K562 (cell line): ENCODE measurements around the gene EIF2S2. TPM values are rescaled to one million over a fixed set of nuclear protein-coding genes. Genes with fewer than 3 reads are reported as not detected.

Experiments used
- CC2D1A ChIP-seq: fragments of 450-650 bp; IDR thresholded peaks from 2 replicates; pipeline ENCODE4 v1.6.1; 2017; ENCODE audit warnings: mild to moderate bottlenecking
- CCAR2 ChIP-seq: fragments of 200-400 bp; formaldehyde crosslinking; IDR thresholded peaks from 2 replicates; pipeline ENCODE4 v1.6.1; 2017; ENCODE audit warnings: mild to moderate bottlenecking, low read depth, low read length
- CXXC5 ChIP-seq: fragments of 250-450 bp; sonication (Bioruptor Pico); IDR thresholded peaks from 2 replicates; pipeline ENCODE4 v1.8.0; 2022; ENCODE audit warnings: inconsistent platforms, mild to moderate bottlenecking, moderate library complexity
- ELF4 ChIP-seq: fragments of 450-650 bp; formaldehyde crosslinking; IDR thresholded peaks from 2 replicates; pipeline ENCODE4 v1.4.0; 2022; ENCODE audit warnings: missing genetic modification characterization
- FOXA3 ChIP-seq, 2 experiments: fragments of 450-650 bp in 1 of 2; sonication (generic) in 1 of 2; formaldehyde crosslinking; IDR thresholded peaks in 1 of 2; conservative IDR thresholded peaks in 1 of 2; 2 replicates each; pipeline versions ENCODE4 v1.4.0 to v1.8.0; 2020 to 2022; ENCODE audit warnings: mild to moderate bottlenecking in 2 of 2, missing genetic modification reagents in 1 of 2
- FOXJ3 ChIP-seq: sonication (generic); formaldehyde crosslinking; IDR thresholded peaks from 2 replicates; pipeline ENCODE4 v1.4.0; 2020; ENCODE audit warnings: mild to moderate bottlenecking, missing genetic modification reagents
- MYNN ChIP-seq, 2 experiments: sonication (generic); formaldehyde crosslinking in 1 of 2; IDR thresholded peaks; 2 replicates each; pipeline versions ENCODE4 v1.5.0 to v1.6.1; 2016 to 2020; ENCODE audit warnings: antibody characterized with exemption in 1 of 2, missing genetic modification reagents in 1 of 2
- POLR2B ChIP-seq: fragments of 450-650 bp; IDR thresholded peaks from 2 replicates; pipeline ENCODE4 v1.6.1; 2018; ENCODE audit warnings: low read depth; ENCODE audit not compliant: partially characterized antibody
- PRMT5 ChIP-seq: sonication (generic); formaldehyde crosslinking; IDR thresholded peaks from 2 replicates; pipeline ENCODE4 v1.5.0; 2020; ENCODE audit warnings: missing genetic modification reagents
- RBM14 ChIP-seq: fragments of 200-400 bp; formaldehyde crosslinking; IDR thresholded peaks from 2 replicates; pipeline ENCODE4 v1.6.1; 2018; ENCODE audit warnings: low read depth, mild to moderate bottlenecking, low read length, moderate library complexity, borderline replicate concordance; ENCODE audit not compliant: insufficient read depth
- SIRT6 ChIP-seq: IDR thresholded peaks from one replicate; pipeline ENCODE4 v1.6.1; 2012; ENCODE audit warnings: low read depth, mild to moderate bottlenecking, control low read depth, inconsistent platforms, low read length, moderate library complexity
- SMC3 ChIP-seq: conservative IDR thresholded peaks from 2 replicates; pipeline ENCODE4 v1.6.1; 2011; ENCODE audit warnings: low read depth, low read length, improper control_type of control experiment; ENCODE audit not compliant: insufficient read depth
- SRSF3 ChIP-seq: fragments of 200-400 bp; formaldehyde crosslinking; IDR thresholded peaks from 2 replicates; pipeline ENCODE4 v1.6.1; 2016; ENCODE audit warnings: mild to moderate bottlenecking, low read length, moderate library complexity; ENCODE audit not compliant: insufficient read depth
- TRIM24 ChIP-seq, 2 experiments: fragments of 450-650 bp; IDR thresholded peaks; 2 replicates each; pipeline ENCODE4 v1.6.1; 2016
- ZBTB34 ChIP-seq: fragments of 250-450 bp; sonication (Bioruptor Pico); IDR thresholded peaks from 2 replicates; pipeline ENCODE4 v1.8.0; 2021; ENCODE audit warnings: mild to moderate bottlenecking, moderate library complexity
- ZKSCAN3 ChIP-seq: fragments of 250-450 bp; sonication (Bioruptor Pico); IDR thresholded peaks from 2 replicates; pipeline ENCODE4 v1.4.0; 2020
- ZNF561 ChIP-seq: fragments of 450-650 bp; formaldehyde crosslinking; conservative IDR thresholded peaks from 2 replicates; pipeline ENCODE4 v1.4.0; 2020; ENCODE audit warnings: mild to moderate bottlenecking, moderate library complexity
- ZNF785 ChIP-seq: fragments of 250-450 bp; sonication (Bioruptor Pico); IDR thresholded peaks from 2 replicates; pipeline ENCODE4 v1.4.0; 2020; ENCODE audit warnings: mild to moderate bottlenecking
- polyA plus RNA-seq, 8 experiments: library from polyadenylated mRNA; depleted of rRNA in 4 of 8; stranded (reverse) in 5 of 8; unstranded in 3 of 8; fragments of >200 nt; fragmentation: Nextera tagmentation in 2 of 8; fragmentation: Illumina TruSeq in 1 of 8; extraction: Ambion mirVana in 2 of 8; extraction: Trizol in 1 of 8; gene quantifications; 2 replicates each; pipeline versions ENCODE4 v1.2.1 to v1.2.3, GENCODE V29; 2011 to 2014; ENCODE audit warnings: inconsistent platforms in 1 of 8, missing spikeins in 1 of 8
- total RNA-seq, 7 experiments: library from RNA; depleted of rRNA in 6 of 7; stranded (reverse); fragments of >200 nt in 6 of 7; fragmentation: Illumina TruSeq in 2 of 7; extraction: Trizol in 2 of 7; gene quantifications; 2 replicates each; pipeline versions ENCODE4 v1.2.1 to v1.2.3, GENCODE V29; 2011 to 2021; ENCODE audit warnings: low replicate concordance in 1 of 7
- TF ChIP-seq, protein P1 (sequence below), 2 experiments: IDR thresholded peaks; 2 replicates each; pipeline ENCODE4 v1.6.1; 2012; ENCODE audit warnings: improper control_type of control experiment in 2 of 2, low read depth in 2 of 2, low read length in 2 of 2, borderline replicate concordance in 1 of 2
- TF ChIP-seq, protein P2 (sequence below): fragments of 150-350 bp; IDR thresholded peaks from 2 replicates; pipeline ENCODE4 v1.6.1; 2014; ENCODE audit warnings: low read depth, mild to moderate bottlenecking, low read length, borderline replicate concordance
- TF ChIP-seq, protein P3 (sequence below): sonication (generic); formaldehyde crosslinking; IDR thresholded peaks from 2 replicates; pipeline ENCODE4 v1.8.1; 2022; ENCODE audit warnings: missing genetic modification reagents

Gene EIF2S2
- total and polyA plus RNA-seq, 9 of the 15 experiments (the other 6 are each of a cell fraction or from before 2014, with no cell fraction given), result 79.7 to 220 (median 154) TPM

DNA sequence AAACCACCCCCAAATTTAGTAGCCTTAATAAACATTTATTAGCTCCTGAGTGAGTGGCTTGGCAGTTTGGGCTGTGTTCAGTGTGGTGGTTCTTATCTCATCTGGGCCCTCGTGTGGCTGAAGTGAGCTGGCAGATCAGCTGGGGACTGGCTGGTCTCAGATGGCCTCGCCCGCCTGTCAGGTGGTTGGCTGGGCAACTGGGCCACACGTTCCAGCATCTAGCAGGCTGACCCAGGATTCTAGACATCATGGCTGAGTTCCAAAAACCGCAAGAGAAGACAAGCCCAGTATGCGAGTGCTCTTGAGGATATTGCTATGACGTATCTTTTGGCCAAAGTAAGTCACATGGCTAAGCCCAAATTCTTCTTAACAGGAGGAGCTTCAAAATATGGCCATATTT lies 28.9 kb downstream of the EIF2S2 start (continued):
- TF ChIP-seq SRSF3 (no peak), CC2D1A (no peak), FOXJ3 (CRISPR knock-in tag) (no peak), FOXA3 (CRISPR knock-in tag; conservative IDR thresholded peaks at IDR 0.05 in 1 of 2, IDR thresholded peaks at IDR 0.05 in 1 of 2) (no peak), SMC3 (no peak), ZNF561 (CRISPR knock-in tag) (no peak), CCAR2 (no peak), RBM14 (no peak), PRMT5 (CRISPR knock-in tag) (no peak), TRIM24 (IDR thresholded peaks at IDR 0.05) (no peak), MYNN (IDR thresholded peaks at IDR 0.05) (no peak), MYNN (CRISPR knock-in tag; IDR thresholded peaks at IDR 0.05) (no peak), ZKSCAN3 (no peak), ELF4 (peak; percentile 65; the same call in 1 of the 2 replicates), ZNF785 (no peak), SIRT6 (no peak), ZBTB34 (CRISPR knock-in tag) (no peak), CXXC5 (CRISPR knock-in tag) (0 out of 2 replicates have a peak, but pooled peaks have one; percentile 23), POLR2B (no peak)
- TF ChIP-seq, protein P1, sequence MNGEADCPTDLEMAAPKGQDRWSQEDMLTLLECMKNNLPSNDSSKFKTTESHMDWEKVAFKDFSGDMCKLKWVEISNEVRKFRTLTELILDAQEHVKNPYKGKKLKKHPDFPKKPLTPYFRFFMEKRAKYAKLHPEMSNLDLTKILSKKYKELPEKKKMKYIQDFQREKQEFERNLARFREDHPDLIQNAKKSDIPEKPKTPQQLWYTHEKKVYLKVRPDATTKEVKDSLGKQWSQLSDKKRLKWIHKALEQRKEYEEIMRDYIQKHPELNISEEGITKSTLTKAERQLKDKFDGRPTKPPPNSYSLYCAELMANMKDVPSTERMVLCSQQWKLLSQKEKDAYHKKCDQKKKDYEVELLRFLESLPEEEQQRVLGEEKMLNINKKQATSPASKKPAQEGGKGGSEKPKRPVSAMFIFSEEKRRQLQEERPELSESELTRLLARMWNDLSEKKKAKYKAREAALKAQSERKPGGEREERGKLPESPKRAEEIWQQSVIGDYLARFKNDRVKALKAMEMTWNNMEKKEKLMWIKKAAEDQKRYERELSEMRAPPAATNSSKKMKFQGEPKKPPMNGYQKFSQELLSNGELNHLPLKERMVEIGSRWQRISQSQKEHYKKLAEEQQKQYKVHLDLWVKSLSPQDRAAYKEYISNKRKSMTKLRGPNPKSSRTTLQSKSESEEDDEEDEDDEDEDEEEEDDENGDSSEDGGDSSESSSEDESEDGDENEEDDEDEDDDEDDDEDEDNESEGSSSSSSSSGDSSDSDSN (IDR thresholded peaks at IDR 0.05; ENCODE audit: borderline replicate concordance in 1 of 2, low read depth in 2 of 2, low read length in 2 of 2), result no peak
- TF ChIP-seq, protein P2, sequence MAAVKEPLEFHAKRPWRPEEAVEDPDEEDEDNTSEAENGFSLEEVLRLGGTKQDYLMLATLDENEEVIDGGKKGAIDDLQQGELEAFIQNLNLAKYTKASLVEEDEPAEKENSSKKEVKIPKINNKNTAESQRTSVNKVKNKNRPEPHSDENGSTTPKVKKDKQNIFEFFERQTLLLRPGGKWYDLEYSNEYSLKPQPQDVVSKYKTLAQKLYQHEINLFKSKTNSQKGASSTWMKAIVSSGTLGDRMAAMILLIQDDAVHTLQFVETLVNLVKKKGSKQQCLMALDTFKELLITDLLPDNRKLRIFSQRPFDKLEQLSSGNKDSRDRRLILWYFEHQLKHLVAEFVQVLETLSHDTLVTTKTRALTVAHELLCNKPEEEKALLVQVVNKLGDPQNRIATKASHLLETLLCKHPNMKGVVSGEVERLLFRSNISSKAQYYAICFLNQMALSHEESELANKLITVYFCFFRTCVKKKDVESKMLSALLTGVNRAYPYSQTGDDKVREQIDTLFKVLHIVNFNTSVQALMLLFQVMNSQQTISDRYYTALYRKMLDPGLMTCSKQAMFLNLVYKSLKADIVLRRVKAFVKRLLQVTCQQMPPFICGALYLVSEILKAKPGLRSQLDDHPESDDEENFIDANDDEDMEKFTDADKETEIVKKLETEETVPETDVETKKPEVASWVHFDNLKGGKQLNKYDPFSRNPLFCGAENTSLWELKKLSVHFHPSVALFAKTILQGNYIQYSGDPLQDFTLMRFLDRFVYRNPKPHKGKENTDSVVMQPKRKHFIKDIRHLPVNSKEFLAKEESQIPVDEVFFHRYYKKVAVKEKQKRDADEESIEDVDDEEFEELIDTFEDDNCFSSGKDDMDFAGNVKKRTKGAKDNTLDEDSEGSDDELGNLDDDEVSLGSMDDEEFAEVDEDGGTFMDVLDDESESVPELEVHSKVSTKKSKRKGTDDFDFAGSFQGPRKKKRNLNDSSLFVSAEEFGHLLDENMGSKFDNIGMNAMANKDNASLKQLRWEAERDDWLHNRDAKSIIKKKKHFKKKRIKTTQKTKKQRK, result no peak
- TF ChIP-seq, protein P3, sequence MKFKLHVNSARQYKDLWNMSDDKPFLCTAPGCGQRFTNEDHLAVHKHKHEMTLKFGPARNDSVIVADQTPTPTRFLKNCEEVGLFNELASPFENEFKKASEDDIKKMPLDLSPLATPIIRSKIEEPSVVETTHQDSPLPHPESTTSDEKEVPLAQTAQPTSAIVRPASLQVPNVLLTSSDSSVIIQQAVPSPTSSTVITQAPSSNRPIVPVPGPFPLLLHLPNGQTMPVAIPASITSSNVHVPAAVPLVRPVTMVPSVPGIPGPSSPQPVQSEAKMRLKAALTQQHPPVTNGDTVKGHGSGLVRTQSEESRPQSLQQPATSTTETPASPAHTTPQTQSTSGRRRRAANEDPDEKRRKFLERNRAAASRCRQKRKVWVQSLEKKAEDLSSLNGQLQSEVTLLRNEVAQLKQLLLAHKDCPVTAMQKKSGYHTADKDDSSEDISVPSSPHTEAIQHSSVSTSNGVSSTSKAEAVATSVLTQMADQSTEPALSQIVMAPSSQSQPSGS (CRISPR knock-in tag), result no peak
